ENCODE data around the gene SZT2. TPM values are rescaled to one million over a fixed set of nuclear protein-coding genes. Genes with fewer than 3 reads are reported as not detected.
"Not testable (repeated sequence)": the region's sequence is repeated elsewhere in the genome, so short reads cannot be mapped to it uniquely, and the experiment has no call there.

Gene SZT2
- total RNA-seq, 1 experiment from 2014 or later, result 28.4 TPM

GRCh38 chr1:43499898-43500297, 110.2 kb downstream of the SZT2 start (continued):
- TF ChIP-seq STAT6 (CRISPR knock-in tag; conservative IDR thresholded peaks at IDR 0.05; ENCODE audit: low read depth), result no peak
- TF ChIP-seq ZNF671 (CRISPR knock-in tag; IDR thresholded peaks at IDR 0.05), result no peak
- no peak for TF ChIP-seq CTCF (IDR thresholded peaks at IDR 0.05)

- H3K36me3 Mint-ChIP-seq; H3K4me1 Mint-ChIP-seq; H3K4me3 Mint-ChIP-seq; CTCF ChIA-PET; H3K27me3 Mint-ChIP-seq (ENCODE audit: low read depth); H3K27ac Mint-ChIP-seq; ATAC-seq; H3K9me3 Mint-ChIP-seq; POLR2A ChIA-PET; DNase-seq (ENCODE audit: low spot score): not testable (repeated sequence)
Observed at GRCh38 chr1:43501806-43502205, 112.1 kb downstream of the SZT2 start.

- no peak overlapping the region for H3K4me3 Mint-ChIP-seq
- no peaks in the 10 kb centered on the region for H3K4me1 Mint-ChIP-seq
- ChIA-PET POLR2A (no interaction called here), CTCF (interaction anchor here (0.7 kb wide), 1 partner anchor 89 kb away, joined by 3 read pairs; no protein-coding TSS in a partner anchor)
- no peak for TF ChIP-seq ZNF532 (CRISPR knock-in tag; IDR thresholded peaks at IDR 0.05; ENCODE audit: borderline replicate concordance)
- TF ChIP-seq GTF2I (CRISPR knock-in tag; conservative IDR thresholded peaks at IDR 0.05), result no peak
- TF ChIP-seq HMGXB4 (CRISPR knock-in tag; IDR thresholded peaks at IDR 0.05), result no peak
- no peak for TF ChIP-seq E2F5 (CRISPR knock-in tag; IDR thresholded peaks at IDR 0.05)
- TF ChIP-seq MAX (CRISPR knock-in tag; IDR thresholded peaks at IDR 0.05), result no peak
- TF ChIP-seq FOXP4 (CRISPR knock-in tag; IDR thresholded peaks at IDR 0.05), result no peak
- no peak for TF ChIP-seq ZNF263 (CRISPR knock-in tag; IDR thresholded peaks at IDR 0.05; ENCODE audit: low read depth)
- TF ChIP-seq EMX1 (CRISPR knock-in tag; IDR thresholded peaks at IDR 0.05), result no peak
- H3K27me3 Mint-ChIP-seq (ENCODE audit: low read depth), result peaks cover 11% of the 10 kb centered on the region
- ATAC-seq (no peak), DNase-seq (ENCODE audit: low spot score) (no peak)
- no peak overlapping the region for H3K27ac Mint-ChIP-seq
- peaks cover 6% of the 10 kb centered on the region; the same call in 1 of the 2 replicates for H3K36me3 Mint-ChIP-seq
- H3K9me3 Mint-ChIP-seq, result peaks cover 9% of the 10 kb centered on the region
Observed at GRCh38 chr1:43503534-43503933, 113.8 kb downstream of the SZT2 start.

Measured in WTC11 (cell line).